Ramos (cell line): ENCODE results near the gene DUOXA1.
"Not testable (repeated sequence)": the region's sequence is repeated elsewhere in the genome, so short reads cannot be mapped to it uniquely, and the experiment has no call there.

Experiments used
- in situ Hi-C: fragments of 300-500 bp; cut with MboI; formaldehyde crosslinking; loops from one replicate; pipeline ENCODE4 v1.14.3; 2022; ENCODE audit warnings: low sequenced_read_pairs; ENCODE audit not compliant: unreplicated experiment

The DUOXA1 gene

DNA sequence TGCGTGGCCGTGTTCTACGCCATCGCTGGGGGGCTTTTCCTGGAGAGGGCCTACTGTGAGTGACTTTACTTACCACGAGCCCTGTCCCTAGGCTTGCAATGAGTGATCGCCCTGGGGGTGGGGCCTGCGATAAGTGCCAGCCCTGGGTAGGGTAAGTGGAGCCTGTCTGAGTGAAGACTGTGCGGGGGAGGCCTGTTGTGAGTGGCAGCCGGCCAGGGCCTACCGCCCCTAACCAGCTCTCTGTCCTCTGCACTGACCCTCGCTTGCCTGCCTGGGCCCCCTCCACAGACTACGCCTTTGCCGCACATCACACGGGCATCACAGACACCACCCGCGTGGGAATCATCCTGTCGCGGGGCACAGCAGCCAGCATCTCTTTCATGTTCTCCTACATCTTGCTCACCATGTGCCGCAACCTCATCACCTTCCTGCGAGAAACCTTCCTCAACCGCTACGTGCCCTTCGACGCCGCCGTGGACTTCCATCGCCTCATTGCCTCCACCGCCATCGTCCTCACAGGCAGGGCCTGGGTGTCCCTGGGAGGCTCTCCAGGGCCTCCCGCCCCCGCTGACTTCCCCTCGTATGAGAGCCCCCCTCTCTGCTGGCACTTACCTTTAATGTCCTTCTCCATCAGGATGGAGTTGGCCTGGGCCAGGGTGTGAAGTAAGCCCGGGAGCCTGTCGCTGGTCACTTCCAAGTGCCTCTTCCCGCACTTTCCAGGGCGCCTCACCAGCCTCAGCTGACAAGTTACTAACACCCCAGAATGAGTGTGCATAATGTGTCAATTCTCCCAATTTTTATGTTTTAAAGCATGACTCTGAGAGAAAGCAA is 22.5 kb upstream of the DUOXA1 start:
- in situ Hi-C loops: no loop called here

DNA sequence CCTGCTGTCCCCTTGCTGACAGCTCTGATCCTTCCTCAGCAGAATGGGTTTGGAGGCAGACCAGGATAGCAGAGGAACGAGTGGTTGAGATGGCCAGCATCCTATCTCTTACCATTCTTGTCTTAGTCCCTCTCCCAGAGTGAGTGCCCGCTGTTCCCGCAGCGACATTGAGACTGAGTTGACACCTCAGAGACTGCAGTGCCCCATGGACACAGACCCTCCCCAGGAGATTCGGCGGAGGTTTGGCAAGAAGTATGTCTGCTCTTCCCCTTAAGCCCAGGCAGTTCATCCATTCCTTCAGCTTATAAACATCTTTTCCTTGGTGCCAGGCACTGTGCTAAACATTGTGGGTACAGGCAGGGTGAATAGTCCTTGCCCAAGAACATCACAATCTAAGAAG is 21.3 kb upstream of the DUOXA1 start:
- in situ Hi-C loops: no loop called here

- in situ Hi-C loops: no loop called here
Observed at GRCh38 chr15:45150481-45150880, 20.8 kb upstream of the DUOXA1 start.

DNA sequence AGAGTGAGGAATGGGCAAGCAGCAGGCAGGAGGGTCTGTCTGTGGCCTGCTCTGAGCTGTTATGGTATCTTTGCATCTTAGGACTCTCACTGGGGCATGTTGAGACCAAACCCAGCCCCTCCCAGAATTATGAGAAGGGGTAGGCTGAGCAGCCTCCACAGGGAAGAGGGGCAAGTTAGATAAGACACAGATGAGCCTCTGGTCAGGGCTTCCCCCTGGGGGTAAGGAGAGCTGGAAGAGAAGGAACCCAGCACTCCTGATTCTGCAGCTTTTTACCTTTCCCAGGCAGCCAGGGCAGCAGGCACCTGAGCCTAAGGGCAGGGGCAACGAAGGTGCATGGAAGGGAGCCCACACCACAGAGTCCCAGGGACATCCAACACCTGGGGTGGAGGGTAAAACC is 19.4 kb upstream of the DUOXA1 start:
- in situ Hi-C loops: no loop called here

GRCh38 chr15:45148076-45149059 is 18.7 kb upstream of the DUOXA1 start:
- in situ Hi-C loops: no loop called here

DNA sequence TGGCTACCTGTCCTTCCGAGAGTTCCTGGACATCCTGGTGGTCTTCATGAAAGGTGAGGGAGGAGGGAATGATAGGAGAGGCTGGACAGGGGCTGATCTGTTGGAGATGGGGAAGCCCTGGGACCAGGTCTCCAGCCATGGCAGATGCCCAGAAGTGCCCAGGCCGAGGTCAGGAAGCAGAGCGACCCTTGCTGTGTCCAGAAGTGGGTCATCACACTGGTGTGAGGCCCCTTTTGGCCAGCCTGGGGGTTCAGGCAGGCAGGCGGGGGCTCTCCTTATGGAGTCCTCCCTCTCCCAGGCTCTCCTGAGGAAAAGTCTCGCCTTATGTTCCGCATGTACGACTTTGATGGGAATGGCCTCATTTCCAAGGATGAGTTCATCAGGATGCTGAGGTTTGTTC is 17.9 kb upstream of the DUOXA1 start:
- in situ Hi-C loops: no loop called here

- in situ Hi-C loops: no loop called here
Observed at GRCh38 chr15:45146405-45146804, 16.7 kb upstream of the DUOXA1 start.

DNA sequence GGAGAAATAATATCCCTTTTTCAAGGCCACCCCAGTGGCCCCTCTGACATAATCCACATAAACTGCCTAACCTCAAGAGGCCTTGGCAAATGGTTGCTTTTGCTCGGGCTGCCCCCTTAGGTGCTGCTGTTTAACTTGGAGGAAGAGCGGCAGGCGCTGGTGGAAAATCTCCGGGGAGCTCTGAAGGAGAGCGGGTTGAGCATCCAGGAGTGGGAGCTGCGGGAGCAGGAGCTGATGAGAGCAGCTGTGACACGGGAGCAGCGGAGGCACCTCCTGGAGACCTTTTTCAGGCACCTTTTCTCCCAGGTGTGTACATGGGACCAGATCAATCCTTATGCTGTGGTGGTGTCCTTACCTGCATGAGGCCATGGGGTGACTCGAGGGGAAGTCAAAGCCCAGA is 15.1 kb upstream of the DUOXA1 start:
- in situ Hi-C loops: no loop called here

DNA sequence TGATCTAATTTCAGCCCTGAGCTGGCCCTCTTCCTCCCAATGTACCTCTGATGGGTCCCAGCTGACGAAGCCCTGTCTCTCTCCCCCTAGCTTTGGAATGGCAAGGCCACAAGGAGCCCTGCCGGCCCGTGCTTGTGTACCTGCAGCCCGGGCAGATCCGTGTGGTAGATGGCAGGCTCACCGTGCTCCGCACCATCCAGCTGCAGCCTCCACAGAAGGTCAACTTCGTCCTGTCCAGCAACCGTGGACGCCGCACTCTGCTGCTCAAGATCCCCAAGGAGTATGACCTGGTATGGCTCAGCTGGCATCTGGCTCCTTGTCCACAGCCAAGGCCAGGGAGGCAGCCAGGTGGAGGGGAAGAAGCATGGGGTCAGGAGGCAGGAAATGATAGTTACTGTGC is 14.3 kb upstream of the DUOXA1 start:
- in situ Hi-C loops: no loop called here

- in situ Hi-C loops: no loop called here
Observed at GRCh38 chr15:45143056-45143455, 13.4 kb upstream of the DUOXA1 start.

DNA sequence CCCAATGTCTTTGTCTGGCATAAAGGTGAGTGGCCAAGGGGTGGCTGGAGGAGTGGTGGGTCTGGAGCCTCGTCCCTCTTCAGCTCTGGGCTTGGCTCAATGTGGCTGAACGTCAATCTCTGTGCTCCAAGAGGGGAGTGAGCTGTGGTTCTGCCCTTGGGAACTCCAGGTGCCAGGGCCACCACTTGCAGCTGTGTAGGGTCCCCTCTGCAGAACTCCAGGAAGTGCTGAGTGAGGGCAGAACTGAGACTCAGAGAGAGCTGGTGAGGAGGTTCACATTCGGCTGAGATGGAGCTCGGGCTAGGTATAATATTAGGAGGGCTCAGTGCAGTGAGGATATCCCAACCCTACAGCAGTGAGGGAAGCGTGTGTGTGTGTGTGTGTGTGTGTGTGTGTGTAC is 11.7 kb upstream of the DUOXA1 start:
- in situ Hi-C loops: no loop called here

DNA sequence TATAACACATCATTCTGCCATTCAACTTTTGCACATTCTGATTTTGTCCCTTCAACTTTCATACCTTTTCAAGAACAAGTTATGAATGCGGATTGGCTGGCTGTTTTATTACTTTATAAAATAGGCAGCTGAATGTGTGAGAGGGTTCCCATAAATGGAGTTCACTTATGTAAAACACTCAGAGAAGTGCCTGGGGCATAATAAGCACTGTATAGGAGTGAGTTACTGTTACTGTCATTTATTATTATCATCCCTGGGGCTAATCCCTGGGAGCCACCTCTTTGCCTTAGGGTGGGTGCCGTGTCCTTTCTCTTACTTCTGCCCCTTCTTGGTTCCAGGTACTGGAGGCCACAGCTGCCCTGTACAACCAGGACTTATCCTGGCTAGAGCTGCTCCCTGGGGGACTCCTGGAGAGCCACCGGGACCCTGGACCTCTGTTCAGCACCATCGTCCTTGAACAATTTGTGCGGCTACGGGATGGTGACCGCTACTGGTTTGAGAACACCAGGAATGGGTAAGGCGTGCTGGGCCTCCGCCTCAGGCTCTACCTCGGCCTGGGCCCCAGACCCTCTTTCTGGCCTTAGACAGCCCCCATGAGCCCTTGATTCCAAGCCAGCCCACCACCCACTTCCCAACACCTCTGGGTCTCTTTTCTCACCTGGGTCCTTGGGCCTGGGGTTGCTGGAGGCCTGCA is 11.0 kb upstream of the DUOXA1 start:
- in situ Hi-C loops: no loop called here

DNA sequence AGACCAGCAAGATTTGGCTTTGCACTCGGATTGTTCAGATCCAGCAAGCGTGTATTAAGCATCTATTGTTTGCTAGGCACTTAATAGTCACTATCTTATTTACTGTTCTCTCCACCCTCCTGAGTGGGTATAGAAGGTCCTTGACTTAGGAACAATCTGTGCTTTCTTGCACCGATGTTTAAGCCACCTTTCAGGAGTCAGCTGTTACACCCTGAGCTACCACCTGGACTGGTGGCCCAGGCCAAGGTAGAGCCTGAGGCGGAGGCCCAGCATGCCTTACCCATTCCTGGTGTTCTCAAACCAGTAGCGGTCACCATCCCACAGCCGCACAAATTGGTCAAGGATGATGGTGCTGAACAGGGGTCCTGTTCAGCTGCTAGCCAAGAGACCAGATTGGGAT is 10.1 kb upstream of the DUOXA1 start:
- in situ Hi-C loops: no loop called here

DNA sequence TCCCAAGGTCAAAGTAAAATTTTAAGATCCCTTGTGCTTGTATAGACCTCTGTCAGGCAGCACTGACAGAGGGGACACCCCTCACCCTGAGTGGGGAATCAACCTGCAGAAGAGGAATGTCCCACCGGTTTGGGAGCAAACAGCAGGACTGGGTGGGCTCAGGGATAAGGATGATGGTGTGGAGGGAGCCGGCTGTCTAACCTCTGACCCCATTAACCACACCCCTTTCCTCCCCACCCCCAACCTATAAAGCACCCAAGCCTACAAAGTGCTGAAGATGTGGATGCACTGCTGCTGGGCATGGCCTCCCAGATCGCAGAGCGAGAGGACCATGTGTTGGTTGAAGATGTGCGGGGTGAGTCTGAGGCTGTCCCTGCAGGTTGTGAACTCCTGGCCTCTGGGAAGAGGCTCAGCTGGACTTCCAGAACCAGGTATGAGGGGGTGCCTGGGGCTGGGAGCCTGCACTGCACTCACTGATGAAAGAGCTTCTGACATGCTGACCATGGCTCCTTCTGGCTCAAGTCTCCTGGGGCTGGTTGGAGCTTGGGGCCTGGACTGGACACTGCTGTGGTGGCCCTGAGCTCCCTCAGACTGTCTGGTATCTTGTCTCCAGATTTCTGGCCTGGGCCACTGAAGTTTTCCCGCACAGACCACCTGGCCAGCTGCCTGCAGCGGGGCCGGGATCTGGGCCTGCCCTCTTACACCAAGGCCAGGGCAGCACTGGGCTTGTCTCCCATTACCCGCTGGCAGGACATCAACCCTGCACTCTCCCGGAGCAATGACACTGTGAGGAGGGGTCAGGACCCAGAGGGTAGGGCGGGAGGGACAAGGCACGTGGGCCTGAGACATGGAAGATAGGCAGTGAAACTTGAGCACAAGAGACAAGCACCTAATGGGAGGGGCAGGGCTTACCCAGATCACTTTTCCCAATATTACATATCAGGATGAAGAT is 9.4 kb upstream of the DUOXA1 start:
- in situ Hi-C loops: no loop called here

GRCh38 chr15:45137703-45138102 is 8.0 kb upstream of the DUOXA1 start:
- in situ Hi-C loops: no loop called here

DNA sequence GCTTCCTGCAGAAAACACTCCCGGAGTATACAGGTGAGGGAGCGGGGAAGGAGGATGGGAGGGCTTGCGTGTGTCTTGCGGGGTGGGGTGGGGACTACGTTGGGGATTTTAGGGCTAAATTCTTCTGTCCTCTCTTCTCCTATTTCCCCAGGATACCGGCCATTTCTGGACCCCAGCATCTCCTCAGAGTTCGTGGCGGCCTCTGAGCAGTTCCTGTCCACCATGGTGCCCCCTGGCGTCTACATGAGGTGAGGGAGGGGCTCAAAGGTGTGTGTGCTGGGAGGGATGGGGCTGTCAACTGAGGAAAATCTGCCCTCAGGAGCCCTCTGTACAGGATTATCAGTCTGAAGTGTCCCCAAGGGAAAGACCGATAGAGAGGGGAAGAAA is 6.7 kb upstream of the DUOXA1 start:
- in situ Hi-C loops: no loop called here

DNA sequence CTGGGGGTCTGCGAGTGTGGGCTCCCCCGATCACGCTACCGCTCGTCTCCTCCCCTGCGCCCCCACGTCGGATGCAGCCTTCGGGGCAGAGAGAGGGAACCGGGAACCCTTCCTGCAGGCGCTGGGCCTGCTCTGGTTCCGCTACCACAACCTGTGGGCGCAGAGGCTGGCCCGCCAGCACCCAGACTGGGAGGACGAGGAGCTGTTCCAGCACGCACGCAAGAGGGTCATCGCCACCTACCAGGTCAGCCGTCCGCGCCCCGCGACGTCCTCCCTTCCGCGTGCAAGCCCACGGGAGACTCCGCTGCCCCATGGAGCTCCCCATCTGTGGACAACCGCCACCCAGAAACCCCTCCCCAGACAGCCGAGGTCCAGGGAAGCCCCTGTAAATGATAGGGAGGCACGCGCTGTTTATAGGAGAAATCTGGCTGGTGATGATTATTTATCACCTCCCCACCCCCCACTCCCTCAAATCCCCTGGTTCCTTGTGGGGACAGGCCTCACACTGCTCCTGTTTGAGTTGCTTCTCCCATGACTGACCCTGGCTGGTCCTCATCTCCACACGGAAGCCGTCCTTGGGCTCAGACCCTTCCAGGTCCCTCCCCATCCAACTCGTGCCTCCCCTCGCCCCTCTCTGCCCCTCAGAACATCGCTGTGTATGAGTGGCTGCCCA is 6.2 kb upstream of the DUOXA1 start:
- in situ Hi-C loops: not testable (repeated sequence)

DNA sequence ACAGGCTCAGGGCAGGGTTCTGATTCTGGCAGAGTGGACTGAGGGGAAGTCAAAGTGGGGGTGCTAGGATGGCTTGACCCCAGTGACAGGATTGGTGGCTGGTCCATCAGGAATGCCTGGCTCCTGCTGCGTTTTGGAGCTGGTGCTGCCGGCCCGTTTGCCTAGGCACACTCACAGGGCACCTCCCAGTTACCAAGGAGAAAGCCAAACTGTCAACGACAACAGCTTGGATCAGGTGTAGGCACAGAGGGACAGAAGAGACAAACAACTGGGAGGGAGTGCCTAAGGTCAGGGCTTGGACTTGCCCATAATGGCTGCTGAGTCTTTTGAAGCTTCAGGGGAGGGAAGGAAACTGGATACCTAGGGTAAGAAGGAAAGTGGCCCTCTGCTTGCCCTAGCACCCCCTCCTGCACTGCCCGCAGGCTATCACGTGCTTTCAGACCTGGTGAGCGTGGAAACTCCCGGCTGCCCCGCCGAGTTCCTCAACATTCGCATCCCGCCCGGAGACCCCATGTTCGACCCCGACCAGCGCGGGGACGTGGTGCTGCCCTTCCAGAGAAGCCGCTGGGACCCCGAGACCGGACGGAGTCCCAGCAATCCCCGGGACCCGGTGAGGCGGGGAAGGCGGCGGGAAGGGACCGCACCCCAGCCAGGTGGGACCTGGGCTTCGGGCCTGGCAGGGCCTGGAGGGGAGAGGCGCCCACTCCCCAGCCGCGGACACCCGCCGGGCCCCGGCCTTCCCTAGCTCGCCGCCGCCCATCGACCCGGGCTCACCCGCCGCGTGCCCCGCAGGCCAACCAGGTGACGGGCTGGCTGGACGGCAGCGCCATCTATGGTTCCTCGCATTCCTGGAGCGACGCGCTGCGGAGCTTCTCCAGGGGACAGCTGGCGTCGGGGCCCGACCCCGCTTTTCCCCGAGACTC is 5.3 kb upstream of the DUOXA1 start:
- in situ Hi-C loops: no loop called here
